Measurements from ENCODE around the gene ADGRF1.

Gene ADGRF1

GRCh38 chr6:47044397-47044796, 2.3 kb upstream of the ADGRF1 start:
- TF ChIP-seq MYC (IDR thresholded peaks at IDR 0.05; ENCODE audit: low read depth, low read length) (no peak), MAX (IDR thresholded peaks at IDR 0.05; ENCODE audit: low read depth, low read length) (no peak), POLR2A (IDR thresholded peaks at IDR 0.05; ENCODE audit: extremely low read depth, insufficient read length) (no peak)
- TF ChIP-seq, protein P1, sequence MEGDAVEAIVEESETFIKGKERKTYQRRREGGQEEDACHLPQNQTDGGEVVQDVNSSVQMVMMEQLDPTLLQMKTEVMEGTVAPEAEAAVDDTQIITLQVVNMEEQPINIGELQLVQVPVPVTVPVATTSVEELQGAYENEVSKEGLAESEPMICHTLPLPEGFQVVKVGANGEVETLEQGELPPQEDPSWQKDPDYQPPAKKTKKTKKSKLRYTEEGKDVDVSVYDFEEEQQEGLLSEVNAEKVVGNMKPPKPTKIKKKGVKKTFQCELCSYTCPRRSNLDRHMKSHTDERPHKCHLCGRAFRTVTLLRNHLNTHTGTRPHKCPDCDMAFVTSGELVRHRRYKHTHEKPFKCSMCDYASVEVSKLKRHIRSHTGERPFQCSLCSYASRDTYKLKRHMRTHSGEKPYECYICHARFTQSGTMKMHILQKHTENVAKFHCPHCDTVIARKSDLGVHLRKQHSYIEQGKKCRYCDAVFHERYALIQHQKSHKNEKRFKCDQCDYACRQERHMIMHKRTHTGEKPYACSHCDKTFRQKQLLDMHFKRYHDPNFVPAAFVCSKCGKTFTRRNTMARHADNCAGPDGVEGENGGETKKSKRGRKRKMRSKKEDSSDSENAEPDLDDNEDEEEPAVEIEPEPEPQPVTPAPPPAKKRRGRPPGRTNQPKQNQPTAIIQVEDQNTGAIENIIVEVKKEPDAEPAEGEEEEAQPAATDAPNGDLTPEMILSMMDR (IDR thresholded peaks at IDR 0.05; ENCODE audit: low read depth, low read length) = no peak
- no peak overlapping the region for H3K4me3 ChIP-seq (ENCODE audit: low read depth, low read length)
- peak; percentile 4 for DNase-seq (ENCODE audit: low read depth)

DNA sequence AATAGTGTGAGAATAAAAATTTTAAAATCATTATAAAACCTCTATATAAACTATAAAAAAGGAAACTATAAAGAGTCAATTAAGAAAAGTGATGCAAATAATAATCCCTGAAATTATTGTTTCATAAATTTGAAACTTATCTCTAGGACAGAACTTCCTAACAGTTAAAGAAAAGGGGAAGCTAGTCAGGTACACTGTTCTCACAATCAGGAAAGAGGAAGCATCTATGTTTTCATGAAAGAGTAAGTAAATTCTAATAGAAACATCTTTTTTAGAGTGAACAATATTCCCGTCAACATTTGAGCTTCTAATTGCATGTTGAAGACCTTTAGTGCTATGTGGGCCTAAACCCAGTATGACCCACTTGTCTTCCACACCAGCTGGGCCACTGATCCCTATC, 1.2 kb upstream of the ADGRF1 start:
- no peak for TF ChIP-seq POLR2A (IDR thresholded peaks at IDR 0.05; ENCODE audit: extremely low read depth, insufficient read length)
- TF ChIP-seq MYC (IDR thresholded peaks at IDR 0.05; ENCODE audit: low read depth, low read length) = no peak
- no peak for DNase-seq (ENCODE audit: low read depth)
- H3K4me3 ChIP-seq (ENCODE audit: low read depth, low read length) = no peak overlapping the region

DNA sequence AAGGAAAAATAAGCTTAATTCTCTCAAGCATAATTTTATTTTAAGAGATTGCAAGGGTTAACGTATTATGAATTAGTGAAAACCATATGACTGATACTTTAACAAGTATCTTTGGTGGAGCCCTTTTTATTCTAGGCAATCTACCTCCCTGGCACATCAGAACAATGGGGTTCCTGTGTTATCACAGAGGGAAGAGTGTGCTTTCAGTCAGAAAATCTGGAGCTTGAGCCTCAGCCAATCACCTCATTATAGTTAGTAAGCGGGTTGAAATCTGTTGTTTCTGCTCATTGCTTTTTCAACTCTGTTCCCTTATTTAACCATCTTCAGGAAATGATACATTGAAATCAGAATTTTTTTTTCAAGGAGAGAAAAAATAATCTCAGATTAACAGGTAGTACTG, 391 bp downstream of the ADGRF1 start:
- no peak overlapping the region for H3K4me3 ChIP-seq (ENCODE audit: low read depth, low read length)
- DNase-seq (ENCODE audit: low read depth) = no peak

GRCh38 chr6:47034926-47035325, 7.2 kb downstream of the ADGRF1 start:
- H3K4me3 ChIP-seq (ENCODE audit: low read depth, low read length) = no peak overlapping the region
- TF ChIP-seq MYC (IDR thresholded peaks at IDR 0.05; ENCODE audit: low read depth, low read length) (no peak), POLR2A (IDR thresholded peaks at IDR 0.05; ENCODE audit: extremely low read depth, insufficient read length) (no peak), MAX (IDR thresholded peaks at IDR 0.05; ENCODE audit: low read depth, low read length) (no peak)
- TF ChIP-seq, protein P1 (IDR thresholded peaks at IDR 0.05; ENCODE audit: low read depth, low read length) = no peak
- DNase-seq (ENCODE audit: low read depth) = no peak

More for the DNA sequence above, 391 bp downstream of the ADGRF1 start:
- TF ChIP-seq, protein P1 (IDR thresholded peaks at IDR 0.05; ENCODE audit: low read depth, low read length) = no peak
- TF ChIP-seq MYC (IDR thresholded peaks at IDR 0.05; ENCODE audit: low read depth, low read length) (no peak), MAX (IDR thresholded peaks at IDR 0.05; ENCODE audit: low read depth, low read length) (no peak), POLR2A (IDR thresholded peaks at IDR 0.05; ENCODE audit: extremely low read depth, insufficient read length) (no peak)

DNA sequence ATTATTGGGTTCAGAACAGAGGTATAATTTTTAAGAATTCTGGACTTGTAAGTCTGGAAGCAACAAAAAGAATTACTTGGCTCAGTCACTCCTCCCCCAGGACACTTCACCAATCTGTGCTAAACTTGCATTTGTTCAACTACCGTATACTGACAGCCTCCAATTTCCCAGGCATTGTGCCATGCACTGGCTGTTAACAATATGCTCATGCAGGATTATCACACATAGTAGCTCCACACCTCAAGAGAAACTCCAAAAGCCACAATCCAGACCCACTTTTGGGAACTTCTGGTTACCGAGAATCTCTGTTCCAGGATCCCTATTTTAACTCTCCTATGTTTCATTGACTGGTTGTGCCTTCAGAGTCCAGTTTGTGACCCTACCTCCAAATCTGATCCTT, 7.7 kb downstream of the ADGRF1 start:
- no peak overlapping the region for H3K4me3 ChIP-seq (ENCODE audit: low read depth, low read length)
- TF ChIP-seq MYC (IDR thresholded peaks at IDR 0.05; ENCODE audit: low read depth, low read length) = no peak
- TF ChIP-seq, protein P1 (IDR thresholded peaks at IDR 0.05; ENCODE audit: low read depth, low read length) = no peak
- no peak for DNase-seq (ENCODE audit: low read depth)

DNA sequence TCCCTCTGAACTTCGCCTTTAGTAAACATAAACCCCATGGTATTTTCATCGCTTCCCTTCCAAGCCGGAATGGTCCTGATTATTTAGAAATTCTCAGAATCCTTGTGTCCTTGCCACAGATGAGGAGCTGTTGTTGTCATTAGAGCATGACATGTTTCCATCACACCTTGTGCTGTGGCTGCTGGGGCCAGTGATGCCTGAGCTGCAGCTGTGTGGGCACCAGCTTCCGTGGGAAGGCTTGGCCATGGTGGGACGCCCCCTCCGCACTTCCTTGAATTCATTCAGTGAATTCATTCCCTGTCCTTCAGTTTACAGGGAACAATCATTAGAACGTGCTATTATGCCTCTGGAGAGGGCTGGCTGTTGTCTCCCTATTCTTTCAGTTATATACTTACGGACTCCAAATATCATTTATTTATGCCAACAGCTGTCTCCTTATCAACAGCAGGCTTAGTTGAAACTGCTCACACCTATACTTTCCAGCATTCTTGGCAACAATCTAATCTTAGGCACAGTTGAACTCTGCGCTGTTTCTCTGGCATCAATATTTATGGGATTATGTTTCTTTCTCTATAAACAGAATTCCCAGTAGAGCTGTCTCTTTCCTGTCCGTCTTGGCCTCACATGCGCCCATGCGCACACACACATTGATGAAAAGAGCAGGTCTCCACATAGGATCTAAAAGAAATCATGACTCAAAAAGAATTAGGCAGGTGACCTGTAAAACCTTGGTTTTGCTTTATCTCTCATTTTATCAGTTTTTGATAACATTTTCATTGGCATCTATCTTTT, 9.0 kb downstream of the ADGRF1 start:
- no peak overlapping the region for H3K4me3 ChIP-seq (ENCODE audit: low read depth, low read length)
- TF ChIP-seq MAX (IDR thresholded peaks at IDR 0.05; ENCODE audit: low read depth, low read length) (no peak), POLR2A (IDR thresholded peaks at IDR 0.05; ENCODE audit: extremely low read depth, insufficient read length) (no peak), MYC (IDR thresholded peaks at IDR 0.05; ENCODE audit: low read depth, low read length) (no peak)
- TF ChIP-seq, protein P1 (IDR thresholded peaks at IDR 0.05; ENCODE audit: low read depth, low read length) = no peak
- DNase-seq (ENCODE audit: low read depth) = no peak

All from NB4 (cell line).